Muscle of leg (tissue), 11 donors: Measurements from ENCODE around the gene MROH2A. TPM values are rescaled to one million over a fixed set of nuclear protein-coding genes. Genes with fewer than 3 reads are reported as not detected.

Experiments used
- DNase-seq: peaks from one replicate; pipeline ENCODE4 v3.0.0; 2013
- H3K27ac ChIP-seq: one replicate; pipeline ENCODE4 v1.5.1; 2013; ENCODE audit warnings: mild to moderate bottlenecking, low read length, control low read depth
- H3K27me3 ChIP-seq: one replicate; pipeline ENCODE4 v1.6.1; 2013; ENCODE audit warnings: low read length; ENCODE audit not compliant: control insufficient read depth, insufficient read depth
- H3K36me3 ChIP-seq: one replicate; pipeline ENCODE4 v1.6.1; 2013; ENCODE audit warnings: low read length; ENCODE audit not compliant: control insufficient read depth, insufficient read depth
- H3K4me1 ChIP-seq: one replicate; pipeline ENCODE4 v1.6.1; 2013; ENCODE audit warnings: low read length; ENCODE audit not compliant: control insufficient read depth, insufficient read depth
- H3K4me3 ChIP-seq: one replicate; pipeline ENCODE4 v1.5.1; 2013; ENCODE audit warnings: low read length, control low read depth
- H3K9me3 ChIP-seq: replicated peaks from 2 replicates; pipeline ENCODE4 v1.6.1; 2013; ENCODE audit warnings: low read depth, low read length; ENCODE audit not compliant: control insufficient read depth
- WGBS: methylation state at CpG from one replicate; pipeline ENCODE4 v1.1.5; 2013; ENCODE audit warnings: missing lambda C conversion rate; ENCODE audit not compliant: insufficient coverage; 5-methylcytosine and 5-hydroxymethylcytosine counted together
- polyA plus RNA-seq, 8 donors: library from polyadenylated mRNA; unstranded; fragments of 120-200 nt; gene quantifications; one replicate each; pipeline versions ENCODE4 v1.2.1 to v1.2.3, GENCODE V29; 2013; ENCODE audit warnings: inconsistent platforms in 1 of 8, low replicate concordance in 1 of 8; ENCODE audit not compliant: insufficient read length in 8 of 8, insufficient read depth in 1 of 8
- total RNA-seq: library from RNA; stranded (reverse); fragments of 120-200 nt; gene quantifications from one replicate; pipeline ENCODE4 v1.2.4, GENCODE V29; 2013

The MROH2A gene
- total and polyA plus RNA-seq, 9 donors = not detected

DNA sequence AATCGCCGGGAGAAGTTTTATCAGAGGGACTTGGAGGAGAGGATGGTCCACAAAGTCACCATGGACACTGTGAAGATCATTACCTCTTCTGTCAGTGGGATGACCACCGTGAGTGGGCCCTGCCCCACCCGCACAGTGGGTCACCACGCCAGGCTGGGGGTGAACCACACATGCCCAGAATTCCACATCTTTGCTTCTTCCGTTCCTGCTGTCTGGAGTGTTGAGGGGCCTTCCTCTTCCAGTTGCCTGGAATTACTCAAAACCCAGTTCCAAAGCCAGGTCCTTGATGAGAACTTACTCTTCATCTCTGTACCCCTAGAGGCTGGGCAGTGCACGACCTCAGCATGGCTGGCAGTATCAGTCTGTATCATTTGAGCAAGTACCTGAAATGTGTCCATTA, 22.1 kb downstream of the MROH2A start:
- Histone ChIP-seq H3K9me3 (no peaks in the 10 kb centered on the region), H3K4me3 (no peak overlapping the region), H3K36me3 (no peaks in the 10 kb centered on the region), H3K27ac (no peak overlapping the region), H3K27me3 (peaks cover 5% of the 10 kb centered on the region), H3K4me1 (no peaks in the 10 kb centered on the region)
- WGBS = 83% methylated on average over 3 of the region's 7 CpGs
- DNase-seq = no peak

- Histone ChIP-seq H3K9me3 (no peaks in the 10 kb centered on the region), H3K4me3 (no peak overlapping the region), H3K27me3 (peaks cover 5% of the 10 kb centered on the region), H3K27ac (no peak overlapping the region), H3K36me3 (no peaks in the 10 kb centered on the region), H3K4me1 (no peaks in the 10 kb centered on the region)
- no peak for DNase-seq
- WGBS = no CpG with 5 or more reads among the region's 9 CpGs
Observed at GRCh38 chr2:233801357-233802131, 23.4 kb downstream of the MROH2A start.

DNA sequence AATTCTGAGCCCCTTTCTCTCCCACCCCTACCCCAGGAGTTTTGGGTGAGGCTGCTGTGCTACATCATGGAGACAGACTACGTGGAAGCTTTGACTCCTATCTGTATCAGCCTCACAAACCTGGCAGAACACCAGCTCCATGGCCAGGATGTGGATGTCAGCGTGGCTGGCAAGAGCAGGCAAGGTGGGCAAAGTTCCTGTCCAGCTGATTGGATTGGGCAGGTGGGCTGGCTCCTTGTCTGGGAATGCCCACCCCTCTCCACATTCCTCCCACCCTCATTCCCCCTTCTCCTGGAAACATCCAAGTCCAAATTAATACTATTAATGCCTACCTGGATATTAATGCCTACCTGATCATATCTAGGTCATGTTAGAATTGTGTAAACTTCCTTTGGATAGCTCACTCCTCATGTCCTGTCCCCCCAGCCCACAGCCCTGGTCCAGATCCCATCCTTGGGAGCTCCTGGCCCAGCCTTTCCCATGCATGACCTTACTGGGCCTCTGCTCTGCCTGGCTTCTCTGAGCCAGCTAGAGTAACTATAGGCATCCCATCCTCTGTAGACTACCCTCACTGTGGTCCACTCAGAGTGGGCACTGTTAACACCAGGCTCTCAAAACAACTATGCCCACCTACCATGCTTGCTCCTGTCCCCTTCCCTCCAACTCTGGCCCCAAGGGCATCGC, 24.1 kb downstream of the MROH2A start:
- no peak for DNase-seq
- 17% methylated on average over 1 of the region's 3 CpGs for WGBS
- Histone ChIP-seq H3K9me3 (no peaks in the 10 kb centered on the region), H3K27ac (no peak overlapping the region), H3K27me3 (peaks cover 5% of the 10 kb centered on the region), H3K4me3 (no peak overlapping the region), H3K36me3 (no peaks in the 10 kb centered on the region), H3K4me1 (no peaks in the 10 kb centered on the region)

DNA sequence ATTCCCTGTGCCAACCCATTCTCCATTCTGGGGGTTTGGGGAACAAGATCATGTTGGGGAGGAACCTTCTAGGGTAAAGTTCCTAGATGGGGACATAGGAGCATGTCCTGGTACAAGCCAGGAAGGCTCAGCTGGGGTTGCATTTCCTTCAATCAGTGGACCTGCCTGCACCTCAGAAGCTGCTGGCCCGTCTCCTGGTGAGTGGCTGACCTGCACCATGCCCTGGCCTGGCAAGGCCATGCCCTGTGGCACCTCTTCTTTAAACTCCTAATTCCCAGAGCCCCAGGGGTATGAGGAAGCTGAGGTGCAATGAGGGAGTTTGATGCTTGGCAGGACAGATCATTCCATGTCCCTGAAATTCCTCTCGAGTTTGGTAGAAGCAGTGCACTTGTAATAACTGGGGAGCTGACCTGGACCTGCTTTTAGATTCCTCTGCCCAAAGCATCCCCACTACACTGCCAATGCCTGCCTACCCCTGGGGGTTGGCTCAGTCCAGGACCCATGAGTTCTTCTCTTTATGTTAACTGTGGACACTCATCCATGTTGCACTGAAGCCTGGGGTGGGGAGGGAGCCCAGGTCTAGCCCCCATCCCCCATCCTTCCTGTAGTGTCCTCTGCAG, 25.3 kb downstream of the MROH2A start:
- peaks cover 8% of the 10 kb centered on the region for H3K27me3 ChIP-seq
- no peak for DNase-seq
- WGBS = no CpG with 5 or more reads among the region's 2 CpGs

DNA sequence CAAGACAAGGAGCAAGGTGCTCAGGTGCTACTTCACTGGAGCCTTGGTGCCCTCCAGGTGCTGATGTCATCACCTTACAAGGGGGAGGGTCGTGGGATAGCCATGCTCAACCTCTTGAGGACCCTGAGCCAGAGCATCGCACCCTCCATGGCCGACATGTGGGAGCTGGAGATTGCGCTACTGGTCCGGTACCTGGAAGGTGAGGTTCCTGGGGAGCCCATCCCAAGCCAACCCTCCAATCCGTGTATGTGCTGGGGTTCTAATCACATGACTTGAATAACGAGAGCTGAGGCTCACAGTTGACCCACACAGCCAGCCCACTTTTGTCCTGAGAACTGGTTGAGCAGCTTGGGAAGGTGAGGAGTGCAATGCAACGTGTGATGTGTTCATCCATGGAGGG, 25.9 kb downstream of the MROH2A start:
- WGBS = 75% methylated on average over 7 of the region's 8 CpGs
- peaks cover 11% of the 10 kb centered on the region for H3K27me3 ChIP-seq

More for the DNA sequence above, 25.3 kb downstream of the MROH2A start:
- Histone ChIP-seq H3K4me1 (no peaks in the 10 kb centered on the region), H3K36me3 (no peaks in the 10 kb centered on the region), H3K9me3 (no peaks in the 10 kb centered on the region), H3K27ac (no peak overlapping the region), H3K4me3 (no peak overlapping the region)

DNA sequence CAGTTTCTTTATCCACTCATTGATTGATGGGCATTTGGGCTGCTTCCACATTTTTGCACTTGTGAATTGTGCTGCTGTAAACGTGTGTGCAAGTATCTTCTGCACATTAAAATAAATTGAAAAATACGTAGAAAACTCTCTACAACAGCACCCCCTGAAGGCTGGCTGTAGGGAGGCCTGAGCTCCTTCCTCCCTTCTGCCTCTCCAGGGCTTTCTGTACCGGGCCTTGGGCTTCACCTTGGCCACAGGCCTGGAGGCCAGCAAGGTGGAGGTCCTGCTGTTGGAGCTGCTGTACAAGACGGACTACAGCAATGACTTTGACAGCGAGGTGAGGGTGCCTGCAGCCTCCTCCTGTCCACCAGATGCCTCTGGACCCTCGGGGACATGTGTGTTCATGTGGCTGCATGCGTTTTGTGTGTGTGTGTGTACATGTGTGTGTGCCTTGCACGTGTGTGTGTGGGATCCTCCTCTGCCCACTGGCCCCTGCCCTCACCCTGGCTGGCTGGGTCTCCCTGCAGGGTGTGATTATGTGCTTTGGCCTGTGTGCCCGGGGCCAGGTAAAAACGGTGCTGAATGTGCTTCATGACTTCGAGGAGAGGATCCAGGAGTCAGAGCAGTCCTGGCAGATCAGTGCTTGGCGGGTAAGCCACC, 29.2 kb downstream of the MROH2A start:
- H3K9me3 ChIP-seq = no peaks in the 10 kb centered on the region
- H3K36me3 ChIP-seq = no peaks in the 10 kb centered on the region
- H3K4me1 ChIP-seq = no peaks in the 10 kb centered on the region
- H3K27ac ChIP-seq = no peak overlapping the region
- H3K4me3 ChIP-seq = no peak overlapping the region
- 76% methylated on average over 6 of the region's 12 CpGs for WGBS
- no peak for DNase-seq
- H3K27me3 ChIP-seq = peaks cover 11% of the 10 kb centered on the region

More for the DNA sequence above, 25.9 kb downstream of the MROH2A start:
- Histone ChIP-seq H3K36me3 (no peaks in the 10 kb centered on the region), H3K4me3 (no peak overlapping the region), H3K9me3 (no peaks in the 10 kb centered on the region), H3K4me1 (no peaks in the 10 kb centered on the region), H3K27ac (no peak overlapping the region)
- no peak for DNase-seq

DNA sequence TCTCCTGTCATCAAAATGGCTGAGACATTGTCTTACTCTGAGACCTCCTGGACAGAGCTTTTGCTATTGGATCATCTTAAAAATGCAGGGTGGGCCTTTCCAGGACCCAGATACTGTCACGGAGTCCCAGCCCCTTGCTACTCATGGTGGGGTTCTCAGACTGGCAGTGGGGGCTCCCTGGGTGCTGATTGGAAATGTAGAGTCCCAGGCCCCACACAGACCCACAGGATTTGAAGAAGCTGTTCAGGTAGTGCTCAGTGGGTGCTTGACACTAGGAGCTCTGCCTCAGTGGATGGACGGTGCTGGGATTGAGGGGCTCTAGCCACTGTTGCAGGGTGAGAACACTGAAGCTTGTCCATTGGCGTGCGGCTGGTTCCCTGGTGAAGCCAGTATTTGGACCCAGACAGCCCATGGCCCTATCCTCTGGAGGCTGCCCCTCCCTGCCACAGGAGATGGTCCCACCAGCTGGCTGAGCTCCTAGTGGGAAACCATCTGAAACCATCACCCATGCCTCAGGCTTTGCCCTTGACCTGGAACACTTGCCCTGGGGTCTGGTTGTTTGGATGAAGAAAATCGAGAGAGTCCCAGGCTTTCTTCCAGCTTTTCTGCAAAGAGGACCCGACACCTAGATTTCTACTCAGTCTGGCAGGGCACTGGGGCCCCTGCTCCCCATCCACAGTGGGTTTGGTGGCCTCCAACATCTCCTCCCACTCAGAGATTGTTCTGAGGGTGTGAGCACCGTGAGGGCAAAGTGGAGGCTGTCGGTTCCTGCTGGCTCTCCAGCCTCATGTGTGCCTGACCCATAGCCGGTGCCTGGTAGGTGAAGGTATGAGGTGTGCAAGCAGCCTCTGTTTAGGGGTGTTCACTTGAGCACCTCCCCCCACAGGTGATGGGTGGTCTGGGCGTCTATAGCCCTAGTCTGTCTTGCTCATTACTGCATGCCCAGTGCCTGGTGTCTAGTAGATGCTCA, 30.1 kb downstream of the MROH2A start:
- WGBS = 100% methylated on average over 3 of the region's 10 CpGs
- Histone ChIP-seq H3K27me3 (peaks cover 11% of the 10 kb centered on the region), H3K9me3 (no peaks in the 10 kb centered on the region)

DNA sequence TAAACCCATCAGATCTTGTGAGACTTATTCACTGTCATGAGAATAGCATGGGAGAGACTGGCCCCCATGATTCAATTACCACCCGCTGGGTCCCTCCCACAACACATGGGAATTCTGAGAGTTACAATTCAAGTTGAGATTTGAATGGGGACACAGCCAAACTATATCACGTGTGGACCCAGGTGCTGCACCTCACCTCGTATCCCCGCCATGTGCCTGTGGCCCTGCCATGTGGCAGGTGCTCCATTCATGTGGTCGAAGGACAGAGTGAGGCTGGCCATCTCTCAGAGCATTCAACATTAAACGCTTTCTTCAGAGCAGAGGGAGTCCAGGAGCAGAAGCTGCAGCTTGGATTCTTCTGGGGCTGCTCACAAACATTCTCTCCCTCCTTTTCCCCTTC, 32.3 kb downstream of the MROH2A start:
- H3K27ac ChIP-seq = no peak overlapping the region
- 77% methylated on average over 5 of the region's 6 CpGs for WGBS
- H3K27me3 ChIP-seq = peaks cover 7% of the 10 kb centered on the region

More for the DNA sequence above, 30.1 kb downstream of the MROH2A start:
- H3K4me3 ChIP-seq = no peak overlapping the region
- H3K27ac ChIP-seq = no peak overlapping the region
- H3K36me3 ChIP-seq = no peaks in the 10 kb centered on the region
- no peak for DNase-seq
- no peaks in the 10 kb centered on the region for H3K4me1 ChIP-seq

GRCh38 chr2:233811087-233811486, 33.0 kb downstream of the MROH2A start:
- DNase-seq = no peak
- no peaks in the 10 kb centered on the region for H3K4me1 ChIP-seq
- no peaks in the 10 kb centered on the region for H3K9me3 ChIP-seq
- peaks cover 7% of the 10 kb centered on the region for H3K27me3 ChIP-seq
- no peak overlapping the region for H3K27ac ChIP-seq
- 75% methylated on average over 3 of the region's 4 CpGs for WGBS
- no peak overlapping the region for H3K4me3 ChIP-seq
- no peaks in the 10 kb centered on the region for H3K36me3 ChIP-seq

More for the DNA sequence above, 32.3 kb downstream of the MROH2A start:
- Histone ChIP-seq H3K4me3 (no peak overlapping the region), H3K36me3 (no peaks in the 10 kb centered on the region), H3K4me1 (no peaks in the 10 kb centered on the region), H3K9me3 (no peaks in the 10 kb centered on the region)
- DNase-seq = no peak
